WERI-Rb-1 (cell line): Measurements from ENCODE around the gene TNXB.
"Not testable (repeated sequence)": the region's sequence is repeated elsewhere in the genome, so short reads cannot be mapped to it uniquely, and the experiment has no call there.

Experiments used
- DNase-seq: peaks from one replicate; pipeline ENCODE4 v3.0.0-alpha.2; 2020
- H3K27ac ChIP-seq: fragments of 250-450 bp; sonication (Bioruptor Pico); 2 replicates; pipeline ENCODE4 v1.5.1; 2020; ENCODE audit warnings: mild to moderate bottlenecking, moderate library complexity
- H3K27me3 ChIP-seq: fragments of 250-450 bp; sonication (Bioruptor Pico); 2 replicates; pipeline ENCODE4 v1.5.1; 2021; ENCODE audit warnings: mild to moderate bottlenecking, low read depth, moderate library complexity; ENCODE audit not compliant: insufficient read depth, severe bottlenecking
- H3K36me3 ChIP-seq: fragments of 250-450 bp; sonication (Bioruptor Pico); 2 replicates; pipeline ENCODE4 v1.5.1; 2020; ENCODE audit warnings: mild to moderate bottlenecking, moderate library complexity
- H3K4me3 ChIP-seq: 2 replicates; pipeline ENCODE4 v1.5.1; 2011; ENCODE audit warnings: low read depth, mild to moderate bottlenecking, control low read depth, low read length
- H3K9me3 ChIP-seq: fragments of 250-450 bp; sonication (Bioruptor Pico); 2 replicates; pipeline ENCODE4 v1.5.1; 2021; ENCODE audit warnings: mild to moderate bottlenecking, moderate library complexity; ENCODE audit not compliant: severe bottlenecking
- CTCF ChIP-seq: IDR thresholded peaks from 2 replicates; pipeline ENCODE4 v1.5.1; 2011; ENCODE audit warnings: low read depth, mild to moderate bottlenecking, control low read depth, inconsistent platforms, low read length

TNXB gene

GRCh38 chr6:32044916-32045315 is 64.2 kb downstream of the TNXB start:
- H3K9me3 ChIP-seq, H3K27ac ChIP-seq, H3K4me3 ChIP-seq, DNase-seq, H3K27me3 ChIP-seq, H3K36me3 ChIP-seq: not testable (repeated sequence)
- 0 out of 2 replicates have a peak, but pooled peaks have one; percentile 8 for TF ChIP-seq CTCF

GRCh38 chr6:32043589-32044380 is 65.4 kb downstream of the TNXB start:
- not testable (repeated sequence) for H3K27ac ChIP-seq, DNase-seq, H3K9me3 ChIP-seq, H3K36me3 ChIP-seq, H3K27me3 ChIP-seq, H3K4me3 ChIP-seq

- not testable (repeated sequence) for H3K4me3 ChIP-seq, DNase-seq, H3K27ac ChIP-seq, H3K36me3 ChIP-seq, H3K9me3 ChIP-seq, H3K27me3 ChIP-seq
These were observed 66.9 kb downstream of the TNXB start for GRCh38 chr6:32042276-32042675.

- H3K9me3 ChIP-seq, H3K27ac ChIP-seq, H3K4me3 ChIP-seq, H3K36me3 ChIP-seq, H3K27me3 ChIP-seq: not testable (repeated sequence)
- DNase-seq = peak; percentile 86
These were observed 67.8 kb downstream of the TNXB start for GRCh38 chr6:32041385-32041784.

- H3K36me3 ChIP-seq, H3K27ac ChIP-seq, H3K9me3 ChIP-seq, H3K27me3 ChIP-seq, DNase-seq, H3K4me3 ChIP-seq: not testable (repeated sequence)
These were observed 68.2 kb downstream of the TNXB start for GRCh38 chr6:32041050-32041321.

GRCh38 chr6:32040299-32041049 is 68.7 kb downstream of the TNXB start:
- H3K27ac ChIP-seq, H3K27me3 ChIP-seq, H3K9me3 ChIP-seq, H3K36me3 ChIP-seq, DNase-seq, H3K4me3 ChIP-seq: not testable (repeated sequence)

- not testable (repeated sequence) for DNase-seq, H3K36me3 ChIP-seq, H3K9me3 ChIP-seq, H3K27me3 ChIP-seq, H3K4me3 ChIP-seq, H3K27ac ChIP-seq
These were observed 69.5 kb downstream of the TNXB start for GRCh38 chr6:32039321-32040274.

GRCh38 chr6:32038878-32039277 is 70.3 kb downstream of the TNXB start:
- not testable (repeated sequence) for H3K27ac ChIP-seq, H3K4me3 ChIP-seq, DNase-seq, H3K9me3 ChIP-seq, H3K27me3 ChIP-seq, H3K36me3 ChIP-seq

- H3K36me3 ChIP-seq, H3K27ac ChIP-seq, H3K27me3 ChIP-seq, H3K9me3 ChIP-seq, DNase-seq, H3K4me3 ChIP-seq: not testable (repeated sequence)
These were observed 71.3 kb downstream of the TNXB start, which contains the start of gene CYP21A2 for GRCh38 chr6:32037598-32038524. Gene CYP21A2, plus strand, starts transcription at chr6:32038415. Its CDS starts 8 bp downstream, at chr6:32038423.

- H3K27me3 ChIP-seq, H3K9me3 ChIP-seq, H3K4me3 ChIP-seq, DNase-seq, H3K27ac ChIP-seq, H3K36me3 ChIP-seq: not testable (repeated sequence)
These were observed 72.0 kb downstream of the TNXB start for GRCh38 chr6:32037136-32037535.

GRCh38 chr6:32035283-32036013 is 73.7 kb downstream of the TNXB start:
- H3K36me3 ChIP-seq, DNase-seq, H3K27me3 ChIP-seq, H3K9me3 ChIP-seq, H3K4me3 ChIP-seq, H3K27ac ChIP-seq: not testable (repeated sequence)

GRCh38 chr6:32029553-32029952 is 79.6 kb downstream of the TNXB start:
- H3K27ac ChIP-seq, H3K9me3 ChIP-seq, H3K36me3 ChIP-seq, H3K4me3 ChIP-seq, H3K27me3 ChIP-seq, DNase-seq: not testable (repeated sequence)
